Liver (tissue), 9 donors: Measurements from ENCODE around the gene GPD1L. TPM values are rescaled to one million over a fixed set of nuclear protein-coding genes. Genes with fewer than 3 reads are reported as not detected.

ENCODE experiments used
- DNase-seq: peaks from one replicate; pipeline ENCODE4 v3.0.0-alpha.2; 2017; ENCODE audit warnings: low spot score
- H3K27ac ChIP-seq, 2 donors: one replicate each; pipeline ENCODE4 v1.7.0; 2013; ENCODE audit warnings: inconsistent platforms in 2 of 2, low read length in 2 of 2, control low read depth in 1 of 2, low read depth in 1 of 2, mild to moderate bottlenecking in 1 of 2
- H3K27me3 ChIP-seq, 4 donors: one replicate each; pipeline versions ENCODE4 v1.6.1 to v1.7.0; 2013; ENCODE audit warnings: low read length in 3 of 4, inconsistent platforms in 1 of 4, mild to moderate bottlenecking in 1 of 4, moderate library complexity in 1 of 4; ENCODE audit not compliant: control insufficient read depth in 4 of 4, insufficient read depth in 4 of 4
- H3K36me3 ChIP-seq, 4 donors: one replicate each; pipeline versions ENCODE4 v1.6.1 to v1.7.0; 2013; ENCODE audit warnings: low read length in 3 of 4, mild to moderate bottlenecking in 3 of 4, low read depth in 1 of 4, moderate library complexity in 1 of 4; ENCODE audit not compliant: control insufficient read depth in 4 of 4, insufficient read depth in 3 of 4
- H3K4me1 ChIP-seq, 4 donors: one replicate each; pipeline versions ENCODE4 v1.6.1 to v1.7.0; 2013; ENCODE audit warnings: low read length in 3 of 4, mild to moderate bottlenecking in 3 of 4, moderate library complexity in 1 of 4; ENCODE audit not compliant: control insufficient read depth in 4 of 4, insufficient read depth in 4 of 4
- H3K4me3 ChIP-seq, 3 donors: one replicate each; pipeline versions ENCODE4 v1.6.1 to v1.7.0; 2013; ENCODE audit warnings: low read length in 3 of 3, control low read depth in 1 of 3, low read depth in 1 of 3, mild to moderate bottlenecking in 1 of 3
- H3K9ac ChIP-seq, 2 donors: one replicate each; pipeline ENCODE4 v1.7.0; 2013; ENCODE audit warnings: low read length in 2 of 2, mild to moderate bottlenecking in 2 of 2, moderate library complexity in 2 of 2, control low read depth in 1 of 2, low read depth in 1 of 2
- H3K9me3 ChIP-seq, 4 donors: one replicate each; pipeline versions ENCODE4 v1.6.1 to v1.7.0; 2013; ENCODE audit warnings: low read length in 3 of 4; ENCODE audit not compliant: control insufficient read depth in 4 of 4
- ATF3 ChIP-seq: IDR thresholded peaks from 2 replicates; pipeline ENCODE4 v1.6.1; 2016; ENCODE audit warnings: antibody characterized with exemption
- CTCF ChIP-seq: fragments of 150-350 bp; IDR thresholded peaks from 2 replicates; pipeline ENCODE4 v1.5.1; 2017; ENCODE audit warnings: improper control_type of control experiment, low read depth, low read length; ENCODE audit not compliant: missing input control
- EGR1 ChIP-seq, 2 donors: IDR thresholded peaks; 2 replicates each; pipeline ENCODE4 v1.6.1; 2016 to 2018; ENCODE audit warnings: antibody characterized with exemption in 2 of 2, low read depth in 2 of 2
- FOXA1 ChIP-seq: IDR thresholded peaks from 2 replicates; pipeline ENCODE4 v1.6.1; 2016; ENCODE audit warnings: antibody characterized with exemption
- FOXA2 ChIP-seq: IDR thresholded peaks from 2 replicates; pipeline ENCODE4 v1.6.1; 2016; ENCODE audit warnings: antibody characterized with exemption
- GABPA ChIP-seq, 2 donors: IDR thresholded peaks in 1 of 2; conservative IDR thresholded peaks in 1 of 2; 2 replicates each; pipeline ENCODE4 v1.6.1; 2016; ENCODE audit warnings: antibody characterized with exemption in 2 of 2, mild to moderate bottlenecking in 1 of 2, moderate library complexity in 1 of 2
- HNF4A ChIP-seq, 2 donors: conservative IDR thresholded peaks; 2 replicates each; pipeline ENCODE4 v1.6.1; 2016; ENCODE audit warnings: antibody characterized with exemption in 2 of 2, mild to moderate bottlenecking in 2 of 2
- JUND ChIP-seq, 2 donors: IDR thresholded peaks; 2 replicates each; pipeline ENCODE4 v1.6.1; 2016; ENCODE audit warnings: antibody characterized with exemption in 2 of 2
- MAX ChIP-seq: IDR thresholded peaks from 2 replicates; pipeline ENCODE4 v1.6.1; 2016; ENCODE audit warnings: antibody characterized with exemption
- NR2F2 ChIP-seq: IDR thresholded peaks from 2 replicates; pipeline ENCODE4 v1.6.1; 2016; ENCODE audit warnings: antibody characterized with exemption
- RAD21 ChIP-seq, 2 donors: IDR thresholded peaks; 2 replicates each; pipeline ENCODE4 v1.6.1; 2016; ENCODE audit warnings: antibody characterized with exemption in 2 of 2, mild to moderate bottlenecking in 2 of 2
- REST ChIP-seq: IDR thresholded peaks from 2 replicates; pipeline ENCODE4 v1.6.1; 2016; ENCODE audit warnings: antibody characterized with exemption, mild to moderate bottlenecking
- RXRA ChIP-seq, 2 donors: IDR thresholded peaks; 2 replicates each; pipeline ENCODE4 v1.6.1; 2017 to 2018; ENCODE audit warnings: antibody characterized with exemption in 2 of 2, mild to moderate bottlenecking in 1 of 2
- SP1 ChIP-seq: IDR thresholded peaks from 2 replicates; pipeline ENCODE4 v1.6.1; 2018; ENCODE audit warnings: antibody characterized with exemption, mild to moderate bottlenecking
- TAF1 ChIP-seq: conservative IDR thresholded peaks from 2 replicates; pipeline ENCODE4 v1.6.1; 2016; ENCODE audit warnings: antibody characterized with exemption, mild to moderate bottlenecking
- YY1 ChIP-seq: IDR thresholded peaks from 2 replicates; pipeline ENCODE4 v1.6.1; 2016; ENCODE audit warnings: antibody characterized with exemption, mild to moderate bottlenecking
- ZBTB33 ChIP-seq: IDR thresholded peaks from 2 replicates; pipeline ENCODE4 v1.6.1; 2016; ENCODE audit warnings: antibody characterized with exemption
- WGBS: extraction: QIAGEN DNeasy Blood & Tissue Kit; methylation state at CpG from one replicate; pipeline ENCODE4 v1.1.7; 2013; 5-methylcytosine and 5-hydroxymethylcytosine counted together
- polyA plus RNA-seq, 2 donors: library from polyadenylated mRNA; stranded (reverse) in 1 of 2; unstranded in 1 of 2; fragments of 200-250 nt in 1 of 2; fragments of >200 nt in 1 of 2; fragmentation: Nextera tagmentation in 1 of 2; extraction: Ambion mirVana in 1 of 2; gene quantifications; one replicate each; pipeline versions ENCODE4 v1.2.1 to v1.2.3, GENCODE V29; 2013 to 2015
- total RNA-seq, 2 donors: library from RNA; depleted of rRNA; stranded (reverse); fragments of >200 nt; gene quantifications; one replicate each; pipeline ENCODE4 v1.2.3, GENCODE V29; 2014
- donor health status: healthy.
- donor health status: healthy.
- donor health status: healthy.
- donor health status: healthy.
- donor health status: healthy.

The GPD1L gene
- total and polyA plus RNA-seq, 4 donors = 1.4 to 5.0 (median 3.1) TPM

DNA sequence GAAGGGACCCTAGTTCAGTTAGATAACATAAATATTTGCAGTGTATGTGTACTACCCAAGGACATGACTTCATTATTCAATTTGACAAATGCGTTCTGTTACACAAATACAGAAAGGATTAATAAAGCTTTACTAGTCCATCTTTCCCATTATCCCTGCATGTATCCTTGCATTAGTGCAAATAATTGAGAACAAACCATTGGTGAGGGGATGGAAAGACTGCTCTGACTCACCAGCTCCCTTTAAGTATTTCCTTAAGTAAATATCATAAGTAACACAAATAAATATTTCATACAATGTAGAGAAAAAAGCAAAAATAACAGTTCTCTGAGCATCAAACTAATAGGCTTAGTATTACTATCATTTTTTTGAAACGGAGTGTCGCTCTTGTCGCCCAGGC, 1.9 kb upstream of the GPD1L start (continued):
- TF ChIP-seq REST (no peak), RAD21 (IDR thresholded peaks at IDR 0.05) (no peak), GABPA (IDR thresholded peaks at IDR 0.05 in 1 of 2, conservative IDR thresholded peaks at IDR 0.05 in 1 of 2) (no peak), HNF4A (conservative IDR thresholded peaks at IDR 0.05) (no peak), FOXA1 (no peak), NR2F2 (no peak), YY1 (no peak), TAF1 (no peak), FOXA2 (no peak), SP1 (no peak), MAX (no peak)

DNA sequence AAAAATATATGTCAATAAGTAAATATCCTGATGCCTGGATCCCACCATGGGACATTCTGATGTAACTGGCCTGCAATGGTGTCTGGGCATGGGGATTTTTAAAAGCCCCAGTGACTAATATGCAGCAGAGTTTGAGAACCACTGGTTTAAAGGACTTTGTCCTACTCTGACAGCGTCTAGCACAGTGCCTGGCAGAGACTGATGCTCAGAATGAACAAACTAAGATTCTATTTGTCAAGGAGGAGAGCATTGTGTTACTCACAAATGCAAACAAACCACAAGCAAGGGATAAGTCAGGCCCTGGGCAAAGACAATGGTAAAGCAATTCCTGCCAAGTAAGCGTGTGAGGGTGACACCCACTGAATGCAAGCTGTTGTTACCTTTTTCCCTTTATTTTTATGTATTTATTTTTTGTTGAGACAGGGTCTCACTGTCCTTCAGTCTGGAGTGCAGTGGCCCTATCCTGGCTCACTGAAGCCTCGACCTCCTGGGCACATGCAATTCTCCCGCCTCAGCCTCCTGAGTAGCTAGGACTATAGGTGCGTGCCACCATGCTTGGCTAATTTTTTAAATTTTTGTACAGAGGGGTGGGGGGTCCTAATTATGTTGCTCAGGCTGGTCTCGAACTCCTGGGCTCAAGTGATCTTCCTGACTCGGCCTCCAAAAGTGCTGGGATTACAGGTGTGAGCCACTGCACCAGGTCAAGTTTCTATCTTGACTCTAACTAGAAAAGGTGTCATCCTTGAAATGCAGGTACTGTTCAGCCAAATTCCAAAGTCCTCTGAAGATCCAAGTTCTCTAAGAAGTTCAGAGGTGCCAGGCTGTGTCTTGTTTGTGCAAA, 909 bp upstream of the GPD1L start:
- WGBS = 89% methylated on average over 7 of the region's 7 CpGs
- Histone ChIP-seq H3K9me3 (peaks cover 0 to 4% (median 0%) of the 10 kb centered on the region in 4 donors), H3K27me3 (no peaks in the 10 kb centered on the region), H3K27ac (no peak overlapping the region), H3K4me1 (peaks cover 3 to 12% (median 7%) of the 10 kb centered on the region in 4 donors), H3K36me3 (no peaks in the 10 kb centered on the region), H3K9ac (no peak overlapping the region), H3K4me3 (no peak overlapping the region)
- TF ChIP-seq NR2F2 (no peak), RXRA (IDR thresholded peaks at IDR 0.05) (no peak), FOXA2 (no peak), ZBTB33 (no peak), HNF4A (conservative IDR thresholded peaks at IDR 0.05) (no peak), REST (no peak), ATF3 (no peak), RAD21 (IDR thresholded peaks at IDR 0.05) (no peak), EGR1 (IDR thresholded peaks at IDR 0.05; ENCODE audit: low read depth in 2 of 2) (no peak), JUND (IDR thresholded peaks at IDR 0.05) (no peak), CTCF (no peak), TAF1 (no peak)
- no peak for DNase-seq
